Osteoblast (primary cell): ENCODE data around the gene C5. TPM values are rescaled to one million over a fixed set of nuclear protein-coding genes. Genes with fewer than 3 reads are reported as not detected.

Experiments used
- DNase-seq: peaks from one replicate; pipeline ENCODE4 v3.0.0; 2011; ENCODE audit warnings: low spot score, mixed read lengths; ENCODE audit not compliant: insufficient read length; ENCODE audit errors: missing footprints
- H2AFZ ChIP-seq: 2 replicates; pipeline ENCODE4 v1.6.0; 2011; ENCODE audit warnings: mild to moderate bottlenecking, low read length
- H3K27ac ChIP-seq: 2 replicates; pipeline ENCODE4 v1.5.1; 2011; ENCODE audit warnings: mild to moderate bottlenecking, low read depth, low read length, moderate library complexity
- H3K27me3 ChIP-seq: 2 replicates; pipeline ENCODE4 v1.6.0; 2012; ENCODE audit warnings: mild to moderate bottlenecking, control low read depth, inconsistent platforms, low read length, moderate library complexity; ENCODE audit not compliant: insufficient read depth
- H3K36me3 ChIP-seq: 2 replicates; pipeline ENCODE4 v1.5.1; 2011; ENCODE audit warnings: mild to moderate bottlenecking, low read length, control low read depth, moderate library complexity; ENCODE audit not compliant: insufficient read depth
- H3K4me1 ChIP-seq: 2 replicates; pipeline ENCODE4 v1.5.1; 2011; ENCODE audit warnings: mild to moderate bottlenecking, low read length, control low read depth, moderate library complexity; ENCODE audit not compliant: insufficient read depth
- H3K4me2 ChIP-seq: 2 replicates; pipeline ENCODE4 v1.6.0; 2011; ENCODE audit warnings: mild to moderate bottlenecking, low read length; ENCODE audit not compliant: insufficient read depth
- H3K4me3 ChIP-seq: fragments of 200-600 bp; sonication (generic); 3 replicates; pipeline ENCODE4 v1.5.1; 2012; ENCODE audit warnings: mild to moderate bottlenecking, low read length, inconsistent platforms; ENCODE audit not compliant: insufficient read depth
- H3K79me2 ChIP-seq: 2 replicates; pipeline ENCODE4 v1.6.0; 2012; ENCODE audit warnings: mild to moderate bottlenecking, low read length, control low read depth, inconsistent platforms; ENCODE audit not compliant: insufficient read depth
- H3K9me3 ChIP-seq: 2 replicates; pipeline ENCODE4 v1.5.1; 2011; ENCODE audit warnings: low read depth, low read length, control low read depth
- H4K20me1 ChIP-seq: 2 replicates; pipeline ENCODE4 v1.6.0; 2012; ENCODE audit warnings: mild to moderate bottlenecking, low read length, control low read depth; ENCODE audit not compliant: insufficient read depth
- CTCF ChIP-seq: IDR thresholded peaks from 2 replicates; pipeline ENCODE4 v1.5.1; 2011; ENCODE audit warnings: mild to moderate bottlenecking, low read depth, low read length, moderate library complexity; ENCODE audit errors: extremely low read depth
- total RNA-seq: library from RNA; depleted of rRNA; stranded (reverse); fragments of >200 nt; gene quantifications from 2 replicates; pipeline ENCODE4 v1.2.3, GENCODE V29; 2012

The C5 gene
- total RNA-seq, 1 donor = 5.1 TPM

GRCh38 chr9:120965344-120966012 is 84.6 kb downstream of the C5 start:
- no peak for TF ChIP-seq CTCF
- Histone ChIP-seq H2AFZ (no peak overlapping the region), H3K4me3 (no peak overlapping the region), H3K79me2 (no peaks in the 10 kb centered on the region), H3K27me3 (no peaks in the 10 kb centered on the region), H3K4me2 (no peak overlapping the region), H3K4me1 (no peaks in the 10 kb centered on the region), H3K36me3 (no peaks in the 10 kb centered on the region), H3K9me3 (no peaks in the 10 kb centered on the region), H4K20me1 (no peaks in the 10 kb centered on the region), H3K27ac (no peak overlapping the region)
- no peak for DNase-seq

- no peaks in the 10 kb centered on the region for H4K20me1 ChIP-seq
- H3K9me3 ChIP-seq = no peaks in the 10 kb centered on the region
- H3K27ac ChIP-seq = no peak overlapping the region
- no peak overlapping the region for H3K4me2 ChIP-seq
- TF ChIP-seq CTCF = no peak
- H3K4me3 ChIP-seq = no peak overlapping the region
- no peaks in the 10 kb centered on the region for H3K27me3 ChIP-seq
- no peaks in the 10 kb centered on the region for H3K36me3 ChIP-seq
- no peak for DNase-seq
- H3K79me2 ChIP-seq = no peaks in the 10 kb centered on the region
- H3K4me1 ChIP-seq = no peaks in the 10 kb centered on the region
- H2AFZ ChIP-seq = no peak overlapping the region
Measured at GRCh38 chr9:120961936-120962335, 88.1 kb downstream of the C5 start.

GRCh38 chr9:120960001-120960400 is 90.1 kb downstream of the C5 start:
- Histone ChIP-seq H3K4me1 (no peaks in the 10 kb centered on the region), H2AFZ (no peak overlapping the region), H3K9me3 (no peaks in the 10 kb centered on the region), H3K27me3 (no peaks in the 10 kb centered on the region), H4K20me1 (no peaks in the 10 kb centered on the region), H3K4me3 (no peak overlapping the region), H3K4me2 (no peak overlapping the region), H3K36me3 (no peaks in the 10 kb centered on the region), H3K27ac (no peak overlapping the region), H3K79me2 (no peaks in the 10 kb centered on the region)
- no peak for TF ChIP-seq CTCF
- DNase-seq = no peak

- H3K27me3 ChIP-seq = no peaks in the 10 kb centered on the region
- TF ChIP-seq CTCF = no peak
- no peaks in the 10 kb centered on the region for H3K36me3 ChIP-seq
- no peaks in the 10 kb centered on the region for H4K20me1 ChIP-seq
- H2AFZ ChIP-seq = no peak overlapping the region
- no peak for DNase-seq
- H3K27ac ChIP-seq = no peak overlapping the region
- H3K9me3 ChIP-seq = no peaks in the 10 kb centered on the region
- H3K79me2 ChIP-seq = no peaks in the 10 kb centered on the region
- no peak overlapping the region for H3K4me3 ChIP-seq
- no peak overlapping the region for H3K4me2 ChIP-seq
- H3K4me1 ChIP-seq = no peaks in the 10 kb centered on the region
Measured at GRCh38 chr9:120956862-120957261, 93.2 kb downstream of the C5 start.
